Right cardiac atrium (tissue), 5 donors: ENCODE results near the gene POPDC2. TPM values are rescaled to one million over a fixed set of nuclear protein-coding genes. Genes with fewer than 3 reads are reported as not detected.

Experiments
- ATAC-seq, 2 donors: fragments of 200-7000 bp; cut with Tn5 transposase; one replicate each; pipeline versions ENCODE4 v1.8.0 to v1.9.1; 2020; ENCODE audit warnings: moderate library complexity in 2 of 2, mild to moderate bottlenecking in 1 of 2
- DNase-seq, 3 donors: peaks; one replicate each; pipeline ENCODE4 v3.0.0-alpha.2; 2020
- H3K27ac ChIP-seq: one replicate; pipeline ENCODE4 v1.5.1; 2013; ENCODE audit warnings: mild to moderate bottlenecking, low read length, control low read depth, moderate library complexity
- H3K27me3 ChIP-seq: one replicate; pipeline ENCODE4 v1.6.1; 2013; ENCODE audit not compliant: control insufficient read depth, insufficient read depth
- H3K4me1 ChIP-seq: one replicate; pipeline ENCODE4 v1.6.1; 2013; ENCODE audit warnings: low read length; ENCODE audit not compliant: control insufficient read depth, insufficient read depth
- H3K4me3 ChIP-seq: one replicate; pipeline ENCODE4 v1.5.1; 2013; ENCODE audit warnings: low read length, control low read depth
- H3K9me3 ChIP-seq: one replicate; pipeline ENCODE4 v1.6.1; 2013; ENCODE audit warnings: low read length; ENCODE audit not compliant: control insufficient read depth
- WGBS: extraction: QIAGEN DNeasy Blood & Tissue Kit; methylation state at CpG from one replicate; pipeline ENCODE4 v1.1.7; 2013; 5-methylcytosine and 5-hydroxymethylcytosine counted together
- intact Hi-C, 4 donors: fragments of 100-400 bp; cut with DNase I; formaldehyde crosslinking; loops; one replicate each; pipeline versions ENCODE4 v1.11.0 to v1.14.0; 2022 to 2023
- polyA plus RNA-seq: library from polyadenylated mRNA; stranded (reverse); fragments of 200-250 nt; gene quantifications from one replicate; pipeline ENCODE4 v1.2.3, GENCODE V29; 2013
- total RNA-seq, 4 donors: library from RNA; stranded (reverse); fragmentation: NEBNext Ultra II Directional; extraction: Animal tissue kit (Norgen Biotek cat#: 25700); gene quantifications; one replicate each; pipeline ENCODE4 v1.2.1, GENCODE V29; 2021
- donor health status: healthy with polysubstance abuse.
- donor health status: DM: no; HTN: yes; CAD: no.
- donor health status: DM: no; HTN: no; CAD: no.
- donor health status: DM: no; HTN: yes; CAD: no; lungs with severe emphysema.
- donor health status: DM: yes; HTN: yes; CAD: no.

The POPDC2 gene
- total and polyA plus RNA-seq, 5 donors = 348 to 827 (median 504) TPM

GRCh38 chr3:119611664-119612063 is 48.7 kb downstream of the POPDC2 start:
- intact Hi-C loops = no loop called here

DNA sequence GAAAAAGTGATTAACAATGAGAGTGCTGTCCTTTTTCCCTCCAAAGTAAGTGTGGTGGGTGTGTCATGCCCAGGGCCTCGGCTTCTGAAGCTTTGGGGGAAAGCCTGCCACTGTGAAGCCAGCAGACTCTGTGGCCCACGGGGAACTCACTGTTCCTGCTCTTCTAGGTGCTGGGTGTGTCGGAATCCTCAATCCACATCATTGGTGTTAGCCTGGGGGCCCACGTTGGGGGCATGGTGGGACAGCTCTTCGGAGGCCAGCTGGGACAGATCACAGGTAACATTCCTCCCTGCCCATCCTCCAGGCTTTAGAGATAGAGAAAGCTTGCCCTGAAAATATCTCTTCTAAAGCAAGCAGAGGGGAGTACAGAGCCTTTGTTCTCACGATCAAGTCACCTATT is 51.1 kb downstream of the POPDC2 start:
- Histone ChIP-seq H3K27me3 (no peaks in the 10 kb centered on the region), H3K27ac (no peak overlapping the region), H3K4me3 (no peak overlapping the region), H3K4me1 (no peaks in the 10 kb centered on the region), H3K9me3 (no peaks in the 10 kb centered on the region)
- ATAC-seq = no peak
- intact Hi-C loops = loop anchor here in 2 of 4 donors (10.0 kb wide), 1 partner anchor 66 kb away; the partner anchor contains the start of gene COX17 (in 2 of the 2)
- WGBS = 54% methylated on average over 6 of the region's 6 CpGs
- no peak for DNase-seq

More at GRCh38 chr3:119611664-119612063, 48.7 kb downstream of the POPDC2 start:
- no peak for ATAC-seq
- no peaks in the 10 kb centered on the region for H3K4me1 ChIP-seq
- no peak for DNase-seq
- WGBS = 95% methylated on average over 1 of the region's 1 CpG
- no peaks in the 10 kb centered on the region for H3K27me3 ChIP-seq
- no peak overlapping the region for H3K27ac ChIP-seq
- H3K9me3 ChIP-seq = no peaks in the 10 kb centered on the region
- no peak overlapping the region for H3K4me3 ChIP-seq

- 94% methylated on average over 6 of the region's 6 CpGs for WGBS
- no peaks in the 10 kb centered on the region for H3K4me1 ChIP-seq
- no peaks in the 10 kb centered on the region for H3K9me3 ChIP-seq
- H3K27me3 ChIP-seq = no peaks in the 10 kb centered on the region
- DNase-seq (no peak), ATAC-seq (no peak)
- H3K27ac ChIP-seq = no peak overlapping the region
- H3K4me3 ChIP-seq = no peak overlapping the region
- intact Hi-C loops = loop anchor here in 2 of 4 donors (10.0 kb wide), 1 partner anchor 66 kb away; the partner anchor contains the start of gene COX17 (in 2 of the 2)
These were observed 51.9 kb downstream of the POPDC2 start for GRCh38 chr3:119608405-119609000.

DNA sequence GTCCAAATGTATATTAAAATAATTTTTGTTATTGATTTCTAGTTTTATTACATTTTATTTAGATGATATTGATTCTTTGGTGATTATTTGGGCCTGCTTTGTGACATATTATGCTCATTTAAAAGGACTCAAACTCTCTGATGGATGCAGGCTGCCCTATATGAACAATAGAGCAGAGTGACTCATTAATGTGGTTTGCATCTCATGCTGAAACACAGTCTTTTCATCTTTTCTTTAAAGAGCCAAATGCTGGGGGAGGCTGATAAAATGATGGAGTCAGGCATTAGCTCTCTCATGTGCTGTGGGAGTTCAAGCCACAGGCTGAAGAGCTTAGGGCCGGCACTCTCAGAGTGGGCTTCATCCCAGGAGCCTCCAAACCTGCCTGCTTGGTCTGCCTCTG is 55.5 kb downstream of the POPDC2 start:
- no peak overlapping the region for H3K4me3 ChIP-seq
- H3K27ac ChIP-seq = no peak overlapping the region
- ATAC-seq (no peak), DNase-seq (no peak)
- no peaks in the 10 kb centered on the region for H3K9me3 ChIP-seq
- no peaks in the 10 kb centered on the region for H3K27me3 ChIP-seq
- intact Hi-C loops = loop anchor here in 2 of 4 donors (10.0 kb wide), 1 partner anchor 70 kb away; the partner anchor contains the start of gene COX17 (in 2 of the 2)
- 83% methylated on average over 1 of the region's 1 CpG for WGBS
- peaks cover 10% of the 10 kb centered on the region for H3K4me1 ChIP-seq

GRCh38 chr3:119602676-119603075 is 57.7 kb downstream of the POPDC2 start:
- Histone ChIP-seq H3K9me3 (no peaks in the 10 kb centered on the region), H3K27me3 (no peaks in the 10 kb centered on the region), H3K4me3 (no peak overlapping the region), H3K4me1 (peaks cover 16% of the 10 kb centered on the region), H3K27ac (peak overlapping the region; percentile 62)
- intact Hi-C loops = loop anchor here in 2 of 4 donors (10.0 kb wide), 1 partner anchor 72 kb away; the partner anchor contains the start of gene COX17 (in 2 of the 2)
- ATAC-seq (no peak), DNase-seq (no peak)
- 39% methylated on average over 1 of the region's 1 CpG for WGBS

DNA sequence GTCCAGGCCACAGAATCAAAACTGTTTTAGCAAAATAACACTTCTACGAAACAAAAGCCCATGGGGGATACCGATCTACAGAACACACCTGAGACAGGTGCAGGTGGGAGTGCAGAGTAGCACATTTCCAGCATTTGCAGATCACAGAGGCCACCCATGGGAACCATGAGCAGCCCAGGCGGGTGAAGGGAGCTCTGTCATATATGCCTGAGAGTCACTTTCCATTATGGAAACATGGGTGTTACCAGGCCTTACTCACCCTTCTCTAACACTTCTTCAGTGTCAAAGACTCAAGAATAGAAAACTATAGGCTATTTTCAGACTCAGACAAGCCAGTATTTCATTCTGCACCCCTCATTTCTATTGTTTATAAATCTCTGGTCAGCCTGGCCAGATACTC is 59.2 kb downstream of the POPDC2 start:
- H3K27ac ChIP-seq = peak overlapping the region; percentile 28
- WGBS = 69% methylated on average over 3 of the region's 3 CpGs
- no peak for DNase-seq
- H3K27me3 ChIP-seq = no peaks in the 10 kb centered on the region
- no peak overlapping the region for H3K4me3 ChIP-seq
- no peaks in the 10 kb centered on the region for H3K9me3 ChIP-seq
- intact Hi-C loops = loop anchor here in 2 of 4 donors (10.0 kb wide), 1 partner anchor 74 kb away; the partner anchor contains the start of gene COX17 (in 2 of the 2)
- ATAC-seq = peak; percentile 8 to 69
- peaks cover 21% of the 10 kb centered on the region for H3K4me1 ChIP-seq

- DNase-seq (peak; percentile 33 to 82 (median 78)), ATAC-seq (peak; percentile 77 to 78)
- Histone ChIP-seq H3K4me3 (no peak overlapping the region), H3K27me3 (no peaks in the 10 kb centered on the region), H3K27ac (peak overlapping the region; percentile 23), H3K9me3 (no peaks in the 10 kb centered on the region), H3K4me1 (peaks cover 21% of the 10 kb centered on the region)
- WGBS = 39% methylated on average over 5 of the region's 5 CpGs
- intact Hi-C loops = loop anchor here in 2 of 4 donors (10.0 kb wide), 1 partner anchor 74 kb away; the partner anchor contains the start of gene COX17 (in 2 of the 2)
These were observed 59.7 kb downstream of the POPDC2 start for GRCh38 chr3:119600732-119601131.

GRCh38 chr3:119599558-119600174 is 60.7 kb downstream of the POPDC2 start:
- ATAC-seq (no peak), DNase-seq (no peak)
- no peaks in the 10 kb centered on the region for H3K27me3 ChIP-seq
- no peak overlapping the region for H3K4me3 ChIP-seq
- H3K9me3 ChIP-seq = no peaks in the 10 kb centered on the region
- peak overlapping the region; percentile 23 for H3K27ac ChIP-seq
- intact Hi-C loops = loop anchor here in 2 of 4 donors (10.0 kb wide), 1 partner anchor 75 kb away; the partner anchor contains the start of gene COX17 (in 2 of the 2)
- 71% methylated on average over 6 of the region's 6 CpGs for WGBS
- peaks cover 24% of the 10 kb centered on the region for H3K4me1 ChIP-seq

GRCh38 chr3:119598410-119599098 is 61.8 kb downstream of the POPDC2 start:
- DNase-seq (no peak), ATAC-seq (peak in 1 of 2 donors; percentile 3)
- Histone ChIP-seq H3K9me3 (no peaks in the 10 kb centered on the region), H3K4me1 (peaks cover 24% of the 10 kb centered on the region), H3K27me3 (no peaks in the 10 kb centered on the region), H3K4me3 (no peak overlapping the region), H3K27ac (peak overlapping the region; percentile 11)
- WGBS = 82% methylated on average over 1 of the region's 1 CpG
- intact Hi-C loops = no loop called here

- Histone ChIP-seq H3K4me1 (peaks cover 19% of the 10 kb centered on the region), H3K9me3 (no peaks in the 10 kb centered on the region), H3K27me3 (no peaks in the 10 kb centered on the region), H3K4me3 (no peak within 1 kb of the TSS), H3K27ac (peak within 1 kb of the TSS; percentile 90)
- no peak for DNase-seq
- WGBS = 62% methylated on average over 7 of the region's 7 CpGs
- intact Hi-C loops = no loop called here
- peak; percentile 53 to 80 for ATAC-seq
These were observed 62.7 kb downstream of the POPDC2 start, which contains the start of gene PLA1A for GRCh38 chr3:119597548-119598288. TSS of gene PLA1A (plus strand) at chr3:119597885. CDS start at chr3:119597914, 29 bp downstream.
